Left renal cortex interstitium (tissue), 4 donors: ENCODE data around the gene SEMA3G. TPM values are rescaled to one million over a fixed set of nuclear protein-coding genes. Genes with fewer than 3 reads are reported as not detected.
A peak's percentile ranks its signal among the peaks of the same experiment; 100 is the strongest.

ENCODE experiments used
- DNase-seq, 4 donors: peaks; one replicate each; pipeline ENCODE4 v3.0.0-alpha.2; 2013; ENCODE audit warnings: low read depth in 4 of 4, low spot score in 2 of 4, missing footprints in 1 of 4
- polyA plus RNA-seq, 4 donors: library from polyadenylated mRNA; unstranded; fragments of 120-200 nt; gene quantifications; one replicate each; pipeline ENCODE4 v1.2.1, GENCODE V29; 2013; ENCODE audit not compliant: insufficient read length in 4 of 4

Gene SEMA3G
- polyA plus RNA-seq, 4 donors = 28.5 to 35.3 (median 30.1) TPM

GRCh38 chr3:52479877-52480575 lies 35.1 kb upstream of the SEMA3G start:
- no peak for DNase-seq

GRCh38 chr3:52479037-52479876 lies 34.4 kb upstream of the SEMA3G start:
- DNase-seq = no peak

- DNase-seq = no peak
Observed at GRCh38 chr3:52477796-52478095, 32.8 kb upstream of the SEMA3G start.

- no peak for DNase-seq
Observed at GRCh38 chr3:52477076-52477795, 32.3 kb upstream of the SEMA3G start.

- DNase-seq = no peak
Observed at GRCh38 chr3:52473026-52473425, 28.1 kb upstream of the SEMA3G start.

- no peak for DNase-seq
Observed at GRCh38 chr3:52472239-52473000, 27.5 kb upstream of the SEMA3G start.

GRCh38 chr3:52471371-52472238 lies 26.7 kb upstream of the SEMA3G start:
- no peak for DNase-seq

- no peak for DNase-seq
Observed at GRCh38 chr3:52470920-52471319, 26.0 kb upstream of the SEMA3G start.

- DNase-seq = no peak
Observed at GRCh38 chr3:52469001-52469400, 24.1 kb upstream of the SEMA3G start.

- DNase-seq = no peak
Observed at GRCh38 chr3:52468336-52468735, 23.4 kb upstream of the SEMA3G start.

- no peak for DNase-seq
Observed at GRCh38 chr3:52463416-52463815, 18.5 kb upstream of the SEMA3G start.

GRCh38 chr3:52461874-52462273 lies 17.0 kb upstream of the SEMA3G start:
- DNase-seq = no peak

- no peak for DNase-seq
Observed at GRCh38 chr3:52458770-52459545, 14.1 kb upstream of the SEMA3G start.

GRCh38 chr3:52458031-52458760 lies 13.3 kb upstream of the SEMA3G start:
- DNase-seq = no peak

GRCh38 chr3:52456800-52457183 lies 11.9 kb upstream of the SEMA3G start:
- DNase-seq = no peak

GRCh38 chr3:52456169-52456799 lies 11.4 kb upstream of the SEMA3G start:
- DNase-seq = no peak

GRCh38 chr3:52455283-52456168 lies 10.6 kb upstream of the SEMA3G start, which contains the start of gene NISCH:
NISCH (plus strand) TSS chr3:52455604; CDS start chr3:52455642, 38 bp downstream.
- peak in 1 of 4 donors; percentile 59 for DNase-seq
